Measurements from ENCODE around the gene LIN7B. TPM values are rescaled to one million over a fixed set of nuclear protein-coding genes. Genes with fewer than 3 reads are reported as not detected.

LIN7B gene
- total and polyA plus RNA-seq, 9 of the 15 experiments (the other 6 are each of a cell fraction or from before 2014, with no cell fraction given), result 0.89 to 15.7 (median 4.0) TPM

DNA sequence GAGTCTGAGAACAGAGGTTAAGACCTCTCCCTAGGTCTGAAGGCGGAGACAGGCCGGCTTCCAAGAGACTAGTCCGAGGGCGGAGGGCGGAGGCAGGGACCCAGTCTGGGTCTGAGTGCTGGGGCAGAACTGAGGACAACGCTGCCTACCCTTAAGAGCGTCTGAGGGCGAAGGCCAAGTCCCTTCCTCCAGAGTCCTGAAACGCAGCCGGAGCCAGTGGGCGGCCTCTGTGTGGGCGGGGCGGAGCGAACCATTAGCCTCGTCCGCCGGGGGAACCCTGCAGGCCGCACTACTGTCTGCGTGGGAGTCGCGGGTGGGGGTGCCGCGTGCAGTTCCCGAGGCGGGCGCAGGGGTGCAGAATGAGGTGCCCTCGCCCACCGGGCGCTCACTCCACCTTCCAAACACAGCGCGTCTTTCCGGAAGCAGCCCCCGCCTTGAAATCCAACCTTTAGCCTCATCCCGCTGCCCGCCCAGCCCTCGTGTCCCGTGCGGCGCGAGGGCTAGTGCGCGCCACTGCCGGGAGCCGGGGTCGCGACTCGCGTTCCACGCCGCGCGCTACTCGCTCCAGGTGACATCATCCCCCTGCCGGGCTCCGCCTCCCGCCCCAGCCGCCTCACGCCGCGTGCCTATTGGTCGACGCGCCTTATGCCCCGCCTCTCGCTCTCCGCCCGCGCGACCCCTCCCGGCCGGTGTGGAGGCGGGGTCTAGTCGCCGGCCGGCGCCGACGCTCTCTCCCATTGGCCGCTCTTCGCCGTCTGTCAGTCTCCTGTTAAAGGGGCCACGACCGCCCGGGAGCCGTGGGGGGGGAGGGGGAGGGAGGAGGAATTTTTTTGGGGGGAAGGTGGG is 4.6 kb downstream of the LIN7B start, which contains the start of gene C19orf73 (continued):
- TF ChIP-seq, protein P1, sequence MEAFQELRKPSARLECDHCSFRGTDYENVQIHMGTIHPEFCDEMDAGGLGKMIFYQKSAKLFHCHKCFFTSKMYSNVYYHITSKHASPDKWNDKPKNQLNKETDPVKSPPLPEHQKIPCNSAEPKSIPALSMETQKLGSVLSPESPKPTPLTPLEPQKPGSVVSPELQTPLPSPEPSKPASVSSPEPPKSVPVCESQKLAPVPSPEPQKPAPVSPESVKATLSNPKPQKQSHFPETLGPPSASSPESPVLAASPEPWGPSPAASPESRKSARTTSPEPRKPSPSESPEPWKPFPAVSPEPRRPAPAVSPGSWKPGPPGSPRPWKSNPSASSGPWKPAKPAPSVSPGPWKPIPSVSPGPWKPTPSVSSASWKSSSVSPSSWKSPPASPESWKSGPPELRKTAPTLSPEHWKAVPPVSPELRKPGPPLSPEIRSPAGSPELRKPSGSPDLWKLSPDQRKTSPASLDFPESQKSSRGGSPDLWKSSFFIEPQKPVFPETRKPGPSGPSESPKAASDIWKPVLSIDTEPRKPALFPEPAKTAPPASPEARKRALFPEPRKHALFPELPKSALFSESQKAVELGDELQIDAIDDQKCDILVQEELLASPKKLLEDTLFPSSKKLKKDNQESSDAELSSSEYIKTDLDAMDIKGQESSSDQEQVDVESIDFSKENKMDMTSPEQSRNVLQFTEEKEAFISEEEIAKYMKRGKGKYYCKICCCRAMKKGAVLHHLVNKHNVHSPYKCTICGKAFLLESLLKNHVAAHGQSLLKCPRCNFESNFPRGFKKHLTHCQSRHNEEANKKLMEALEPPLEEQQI (IDR thresholded peaks at IDR 0.05), result no peak
- 0 out of 2 replicates have a peak, but pooled peaks have one; percentile 42 for TF ChIP-seq CREB1 (IDR thresholded peaks at IDR 0.05)
- TF ChIP-seq CREB1 (CRISPR knock-in tag; IDR thresholded peaks at IDR 0.05), result peak; percentile 77
- TF ChIP-seq SMC3 (conservative IDR thresholded peaks at IDR 0.05; ENCODE audit: insufficient read depth, low read depth, low read length), result no peak
- TF ChIP-seq RCOR1 (IDR thresholded peaks at IDR 0.05; ENCODE audit: borderline replicate concordance in 1 of 2, low read depth in 2 of 2, low read length in 2 of 2), result peak in 1 of 2 experiments; percentile 33; a peak in 3 of 4 replicates
- TF ChIP-seq ZKSCAN3 (CRISPR knock-in tag; IDR thresholded peaks at IDR 0.05), result no peak
- TF ChIP-seq CBX1 (IDR thresholded peaks at IDR 0.05; ENCODE audit: low read depth), result no peak; the same call in none of the 2 replicates
- 0 out of 2 replicates have a peak, but pooled peaks have one; percentile 18 for TF ChIP-seq PHF21A (IDR thresholded peaks at IDR 0.05; ENCODE audit: borderline replicate concordance, low read depth)
- TF ChIP-seq, protein P2, sequence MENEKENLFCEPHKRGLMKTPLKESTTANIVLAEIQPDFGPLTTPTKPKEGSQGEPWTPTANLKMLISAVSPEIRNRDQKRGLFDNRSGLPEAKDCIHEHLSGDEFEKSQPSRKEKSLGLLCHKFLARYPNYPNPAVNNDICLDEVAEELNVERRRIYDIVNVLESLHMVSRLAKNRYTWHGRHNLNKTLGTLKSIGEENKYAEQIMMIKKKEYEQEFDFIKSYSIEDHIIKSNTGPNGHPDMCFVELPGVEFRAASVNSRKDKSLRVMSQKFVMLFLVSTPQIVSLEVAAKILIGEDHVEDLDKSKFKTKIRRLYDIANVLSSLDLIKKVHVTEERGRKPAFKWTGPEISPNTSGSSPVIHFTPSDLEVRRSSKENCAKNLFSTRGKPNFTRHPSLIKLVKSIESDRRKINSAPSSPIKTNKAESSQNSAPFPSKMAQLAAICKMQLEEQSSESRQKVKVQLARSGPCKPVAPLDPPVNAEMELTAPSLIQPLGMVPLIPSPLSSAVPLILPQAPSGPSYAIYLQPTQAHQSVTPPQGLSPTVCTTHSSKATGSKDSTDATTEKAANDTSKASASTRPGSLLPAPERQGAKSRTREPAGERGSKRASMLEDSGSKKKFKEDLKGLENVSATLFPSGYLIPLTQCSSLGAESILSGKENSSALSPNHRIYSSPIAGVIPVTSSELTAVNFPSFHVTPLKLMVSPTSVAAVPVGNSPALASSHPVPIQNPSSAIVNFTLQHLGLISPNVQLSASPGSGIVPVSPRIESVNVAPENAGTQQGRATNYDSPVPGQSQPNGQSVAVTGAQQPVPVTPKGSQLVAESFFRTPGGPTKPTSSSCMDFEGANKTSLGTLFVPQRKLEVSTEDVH (IDR thresholded peaks at IDR 0.05; ENCODE audit: low read depth, partially characterized antibody), result no peak
- TF ChIP-seq, protein P3, sequence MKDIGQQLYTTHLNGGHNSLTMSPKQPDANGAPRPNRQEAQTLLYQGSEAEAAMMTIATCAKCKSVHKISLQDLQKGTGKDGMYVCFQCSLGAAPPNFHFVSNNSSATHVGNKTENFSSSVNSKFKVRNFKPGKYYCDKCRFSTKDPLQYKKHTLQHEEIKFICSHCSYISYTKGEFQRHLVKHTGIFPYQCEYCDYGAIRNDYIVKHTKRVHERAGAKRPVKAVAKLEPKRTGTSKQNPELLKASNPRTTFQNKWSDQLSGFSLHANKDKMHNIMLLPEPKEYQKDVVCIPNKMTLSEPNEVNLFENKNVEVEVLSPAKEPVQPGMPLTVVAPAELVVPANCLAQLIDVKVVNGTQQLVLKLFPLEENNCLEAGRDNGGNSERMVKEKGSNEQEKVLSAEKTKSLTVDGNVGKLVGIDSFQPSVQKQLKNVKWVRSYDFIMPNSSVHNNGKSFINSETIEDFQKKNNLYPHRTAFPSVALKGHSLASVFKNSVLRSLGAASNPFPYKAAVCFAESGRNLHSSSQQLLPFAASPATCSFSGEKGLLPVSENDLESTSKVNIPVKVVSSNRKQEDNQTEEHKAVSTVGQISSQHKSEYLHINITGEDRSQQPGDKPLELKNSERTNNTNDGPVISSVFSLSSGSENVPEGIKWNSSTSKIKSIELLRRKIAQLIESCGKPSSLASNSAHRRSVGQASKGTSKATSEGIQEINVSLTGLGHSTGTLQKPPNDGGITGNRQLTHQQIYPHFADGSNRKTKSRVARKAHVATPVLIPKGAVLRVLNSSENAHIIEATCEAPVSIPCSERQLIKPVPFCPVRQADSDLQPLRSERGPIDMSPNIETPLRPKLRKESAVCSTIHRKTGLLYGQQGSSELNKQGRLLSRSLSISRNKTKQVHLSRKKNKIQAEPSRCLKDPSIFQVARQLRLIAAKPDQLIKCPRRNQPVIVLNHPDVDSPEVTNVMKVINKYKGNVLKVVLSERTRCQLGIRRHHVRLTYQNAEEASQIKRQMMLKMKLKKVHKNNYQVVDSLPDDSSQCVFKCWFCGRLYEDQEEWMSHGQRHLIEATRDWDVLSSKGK (CRISPR knock-in tag; IDR thresholded peaks at IDR 0.05), result no peak
- TF ChIP-seq, protein P4, sequence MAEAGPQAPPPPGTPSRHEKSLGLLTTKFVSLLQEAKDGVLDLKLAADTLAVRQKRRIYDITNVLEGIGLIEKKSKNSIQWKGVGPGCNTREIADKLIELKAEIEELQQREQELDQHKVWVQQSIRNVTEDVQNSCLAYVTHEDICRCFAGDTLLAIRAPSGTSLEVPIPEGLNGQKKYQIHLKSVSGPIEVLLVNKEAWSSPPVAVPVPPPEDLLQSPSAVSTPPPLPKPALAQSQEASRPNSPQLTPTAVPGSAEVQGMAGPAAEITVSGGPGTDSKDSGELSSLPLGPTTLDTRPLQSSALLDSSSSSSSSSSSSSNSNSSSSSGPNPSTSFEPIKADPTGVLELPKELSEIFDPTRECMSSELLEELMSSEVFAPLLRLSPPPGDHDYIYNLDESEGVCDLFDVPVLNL (CRISPR knock-in tag; IDR thresholded peaks at IDR 0.05; ENCODE audit: low read depth), result peak; percentile 75; the same call in 1 of the 2 replicates
- peak; percentile 55; the same call in 1 of the 2 replicates for TF ChIP-seq ZNF175 (CRISPR knock-in tag; IDR thresholded peaks at IDR 0.05; ENCODE audit: low read depth)
- peak; percentile 96 for TF ChIP-seq CTBP1 (IDR thresholded peaks at IDR 0.05; ENCODE audit: borderline replicate concordance)
- TF ChIP-seq PML (IDR thresholded peaks at IDR 0.05; ENCODE audit: low read length), result 0 out of 2 replicates have a peak, but pooled peaks have one; percentile 29
- no peak for TF ChIP-seq DNMT1 (IDR thresholded peaks at IDR 0.05)
- no peak for TF ChIP-seq MEF2D (tag; conservative IDR thresholded peaks at IDR 0.05; ENCODE audit: low read depth)
- TF ChIP-seq PURB (CRISPR knock-in tag; IDR thresholded peaks at IDR 0.05; ENCODE audit: low read depth), result no peak
- TF ChIP-seq NFE2 (IDR thresholded peaks at IDR 0.05; ENCODE audit: low read depth), result no peak
